ENCODE measurements around the gene OGFOD1.

The OGFOD1 gene

DNA sequence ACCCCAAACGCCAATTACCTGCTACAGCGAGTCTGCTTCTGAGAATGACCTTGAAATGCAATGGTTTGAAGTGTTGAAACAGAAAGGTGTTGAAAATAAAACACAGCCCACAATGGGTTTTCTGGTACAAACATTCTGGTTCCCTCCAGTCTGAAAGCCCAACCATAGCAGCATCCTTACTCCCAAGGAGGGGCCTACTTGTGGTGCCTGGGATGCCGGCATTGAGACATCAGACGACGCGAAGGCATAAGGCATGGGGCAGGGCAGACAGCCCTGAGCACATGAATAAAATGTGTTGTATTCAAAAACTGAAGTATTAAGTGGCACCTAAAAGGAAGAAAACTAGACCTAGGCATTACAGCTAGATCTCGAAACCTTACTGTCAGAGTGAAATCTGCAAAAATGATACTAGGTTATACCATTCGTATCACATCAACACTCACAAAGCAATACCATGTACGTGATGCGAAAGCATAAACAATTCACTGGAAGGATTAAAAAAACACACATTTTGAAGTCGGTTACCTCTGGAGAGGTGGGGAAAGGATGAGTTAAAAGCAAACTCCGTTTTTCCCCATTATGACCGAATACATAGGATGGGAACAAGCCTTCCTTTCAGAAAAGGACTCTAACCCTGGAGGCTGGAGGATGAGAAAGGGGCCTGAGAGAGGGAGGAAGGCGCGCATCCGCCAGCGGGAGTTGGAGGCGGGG is 924 bp upstream of the OGFOD1 start:
- Histone ChIP-seq H3K9me3 (ENCODE audit: low read length) (no peaks in the 10 kb centered on the region), H2AFZ (ENCODE audit: low read depth, low read length) (no peak overlapping the region), H3K27me3 (ENCODE audit: insufficient read depth, low read length) (no peaks in the 10 kb centered on the region)

DNA sequence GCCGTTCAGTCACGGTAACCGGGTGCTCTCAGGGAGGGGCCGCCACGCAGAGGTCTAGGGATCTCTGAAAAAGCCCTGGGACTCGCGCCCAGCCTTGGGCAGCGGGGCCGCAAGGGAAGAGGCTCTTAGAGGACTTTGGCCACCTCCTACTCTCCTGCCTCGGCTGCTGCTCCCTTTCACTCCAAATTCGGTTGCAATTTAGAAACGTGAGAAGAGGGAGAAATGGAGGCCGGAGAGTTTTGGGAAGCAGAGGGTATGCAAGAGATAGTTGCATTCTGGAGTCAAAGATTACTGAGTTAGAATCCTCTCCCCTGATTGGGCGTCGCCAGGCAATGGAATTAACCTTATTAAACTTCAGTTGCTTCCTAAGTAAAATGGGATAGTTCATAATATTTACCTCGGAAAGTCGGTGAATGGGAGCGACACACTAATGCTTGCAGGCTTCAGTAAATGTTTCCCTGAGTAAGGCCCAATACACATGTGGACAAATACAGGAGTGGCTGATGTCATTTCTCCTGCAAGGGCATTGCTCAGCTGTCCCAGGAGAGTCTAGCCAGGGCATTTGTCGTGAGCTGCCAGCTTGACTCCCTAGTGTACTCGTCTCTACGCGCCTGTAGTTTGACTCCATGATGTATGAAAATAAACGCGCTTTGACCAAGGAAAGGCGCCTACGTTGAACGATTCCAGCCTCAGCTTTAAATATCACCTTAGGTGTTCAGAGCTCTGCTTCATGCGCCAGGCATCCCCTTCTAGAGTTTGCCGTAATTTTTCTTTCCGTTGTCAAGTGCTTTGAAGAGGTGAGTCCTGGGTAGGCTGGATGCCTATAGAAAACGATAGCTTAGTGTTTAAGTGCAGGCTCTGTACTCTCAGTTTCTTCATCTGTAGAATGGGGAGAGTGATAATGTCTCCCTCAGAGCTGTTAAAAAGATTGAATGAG is 667 bp downstream of the OGFOD1 start:
- no peaks in the 10 kb centered on the region for H3K27me3 ChIP-seq (ENCODE audit: insufficient read depth, low read length)

More for the DNA sequence above, 924 bp upstream of the OGFOD1 start:
- Histone ChIP-seq H3K36me3 (ENCODE audit: insufficient read depth, low read length) (peaks cover 45% of the 10 kb centered on the region), H3K4me1 (ENCODE audit: insufficient read depth, low read length) (peaks cover 32% of the 10 kb centered on the region), H3K4me3 (ENCODE audit: low read length) (peak overlapping the region; percentile 82)

DNA sequence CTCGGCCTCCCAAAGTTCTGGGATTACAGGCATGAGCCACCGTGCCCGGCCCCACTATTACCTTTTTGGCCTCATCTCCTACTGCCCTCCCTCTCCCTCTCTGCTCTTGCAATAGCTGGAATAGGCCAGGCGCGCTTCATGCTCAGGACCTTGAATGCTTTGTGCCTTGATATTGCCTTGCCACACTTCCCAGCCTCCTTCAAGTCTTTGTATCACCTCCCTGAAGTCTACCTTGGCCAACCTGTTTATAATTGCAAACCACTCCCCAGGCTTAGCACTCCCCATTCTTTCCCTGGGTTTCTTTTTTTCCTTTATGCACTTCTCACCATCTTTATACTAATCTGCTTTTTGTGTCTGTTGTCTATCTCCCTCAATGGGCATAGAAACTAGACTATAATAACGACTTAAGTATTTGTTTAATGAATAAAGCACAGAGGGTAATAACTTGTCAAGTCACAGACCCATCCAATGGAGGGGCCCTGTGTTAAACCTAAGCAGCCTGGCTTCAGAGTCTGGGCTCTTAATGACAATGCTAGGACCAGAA is 6.6 kb downstream of the OGFOD1 start:
- Histone ChIP-seq H3K36me3 (ENCODE audit: insufficient read depth, low read length) (peaks cover 75% of the 10 kb centered on the region), H3K27me3 (ENCODE audit: insufficient read depth, low read length) (no peaks in the 10 kb centered on the region), H3K4me1 (ENCODE audit: insufficient read depth, low read length) (no peaks in the 10 kb centered on the region), H3K4me3 (ENCODE audit: low read length) (no peak overlapping the region), H2AFZ (ENCODE audit: low read depth, low read length) (no peak overlapping the region), H3K9me3 (ENCODE audit: low read length) (no peaks in the 10 kb centered on the region)

More for the DNA sequence above, 667 bp downstream of the OGFOD1 start:
- Histone ChIP-seq H3K36me3 (ENCODE audit: insufficient read depth, low read length) (peaks cover 41% of the 10 kb centered on the region), H3K9me3 (ENCODE audit: low read length) (no peaks in the 10 kb centered on the region), H3K4me3 (ENCODE audit: low read length) (peak overlapping the region; percentile 82), H2AFZ (ENCODE audit: low read depth, low read length) (peak overlapping the region; percentile 66), H3K4me1 (ENCODE audit: insufficient read depth, low read length) (peaks cover 32% of the 10 kb centered on the region)

DNA sequence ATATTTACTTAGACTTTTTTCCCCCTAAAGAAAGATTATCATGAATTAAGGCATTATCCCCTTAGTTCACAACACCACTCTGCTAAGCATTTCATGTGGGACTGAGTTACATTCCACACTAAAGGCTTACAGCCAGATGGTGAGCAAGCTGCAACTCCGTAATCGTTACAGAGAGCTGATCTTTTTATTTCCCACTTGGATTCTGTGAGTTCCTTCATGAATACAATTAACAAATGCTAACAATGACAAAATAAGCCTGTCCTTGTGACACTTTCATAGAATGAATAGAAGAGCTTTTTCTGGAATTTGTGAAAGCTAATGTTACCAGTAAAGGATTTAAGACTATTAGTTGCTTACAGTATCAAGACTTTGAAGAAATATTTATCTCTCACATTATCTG is 8.7 kb downstream of the OGFOD1 start:
- Histone ChIP-seq H3K9me3 (ENCODE audit: low read length) (no peaks in the 10 kb centered on the region), H3K4me3 (ENCODE audit: low read length) (no peak overlapping the region), H3K36me3 (ENCODE audit: insufficient read depth, low read length) (peaks cover 73% of the 10 kb centered on the region), H3K4me1 (ENCODE audit: insufficient read depth, low read length) (no peaks in the 10 kb centered on the region), H2AFZ (ENCODE audit: low read depth, low read length) (no peak overlapping the region), H3K27me3 (ENCODE audit: insufficient read depth, low read length) (no peaks in the 10 kb centered on the region)

DNA sequence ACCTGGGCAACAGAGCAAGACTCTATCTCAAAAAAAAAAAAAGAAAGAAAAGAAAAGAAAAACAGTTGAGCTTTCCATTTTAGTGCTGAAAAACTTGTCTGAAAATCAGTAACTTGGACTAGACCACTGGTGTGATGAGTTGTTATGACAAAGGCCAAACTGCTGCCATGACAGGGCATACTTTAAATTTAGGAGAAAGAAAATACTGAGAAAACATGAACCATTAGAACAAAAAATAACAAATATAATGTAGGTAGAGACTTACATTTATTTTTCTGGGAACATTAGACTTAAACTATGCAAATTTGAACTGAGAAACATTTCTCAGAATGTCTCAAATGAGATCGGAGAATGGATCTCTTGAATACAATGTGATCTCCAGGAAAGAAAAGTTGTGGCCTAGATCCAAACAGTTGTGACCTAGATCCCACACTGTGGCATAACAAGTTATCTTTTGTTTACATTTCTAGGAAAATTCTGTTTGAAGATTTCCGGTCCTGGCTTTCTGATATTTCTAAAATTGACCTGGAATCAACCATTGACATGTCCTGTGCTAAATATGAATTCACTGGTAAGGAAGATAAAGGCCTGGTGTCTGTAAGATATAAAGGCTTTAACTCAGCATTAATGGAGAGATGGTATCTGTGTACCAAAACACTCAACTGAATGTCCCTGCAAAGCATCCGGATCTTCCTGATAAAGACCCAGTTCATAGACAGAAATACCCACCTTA is 10.9 kb downstream of the OGFOD1 start:
- Histone ChIP-seq H3K27me3 (ENCODE audit: insufficient read depth, low read length) (no peaks in the 10 kb centered on the region), H3K36me3 (ENCODE audit: insufficient read depth, low read length) (peaks cover 77% of the 10 kb centered on the region), H3K4me3 (ENCODE audit: low read length) (no peak overlapping the region), H3K4me1 (ENCODE audit: insufficient read depth, low read length) (no peaks in the 10 kb centered on the region), H3K9me3 (ENCODE audit: low read length) (no peaks in the 10 kb centered on the region), H2AFZ (ENCODE audit: low read depth, low read length) (no peak overlapping the region)

DNA sequence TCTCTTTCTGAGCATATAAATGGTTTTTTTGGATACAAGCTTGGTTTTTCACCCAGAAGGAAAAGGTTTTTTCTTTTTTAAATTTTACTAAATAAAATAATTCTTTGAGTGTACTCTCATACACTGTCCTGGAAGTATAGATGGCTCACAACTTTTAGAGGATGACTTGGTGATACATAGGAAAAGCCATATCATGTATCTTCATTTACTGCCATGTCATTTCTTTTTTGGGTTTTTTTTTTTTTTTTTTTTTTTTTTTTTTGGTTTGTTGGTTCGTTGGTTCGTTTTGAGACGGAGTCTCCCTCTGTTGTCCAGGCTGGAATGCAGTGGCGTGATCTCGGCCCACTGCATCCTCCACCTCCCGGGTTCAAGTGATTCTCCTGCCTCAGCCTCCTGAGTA is 11.8 kb downstream of the OGFOD1 start:
- H3K4me1 ChIP-seq (ENCODE audit: insufficient read depth, low read length): no peaks in the 10 kb centered on the region
- no peak overlapping the region for H3K4me3 ChIP-seq (ENCODE audit: low read length)
- peaks cover 74% of the 10 kb centered on the region for H3K36me3 ChIP-seq (ENCODE audit: insufficient read depth, low read length)
- H2AFZ ChIP-seq (ENCODE audit: low read depth, low read length): no peak overlapping the region
- H3K9me3 ChIP-seq (ENCODE audit: low read length): no peaks in the 10 kb centered on the region
- H3K27me3 ChIP-seq (ENCODE audit: insufficient read depth, low read length): no peaks in the 10 kb centered on the region

DNA sequence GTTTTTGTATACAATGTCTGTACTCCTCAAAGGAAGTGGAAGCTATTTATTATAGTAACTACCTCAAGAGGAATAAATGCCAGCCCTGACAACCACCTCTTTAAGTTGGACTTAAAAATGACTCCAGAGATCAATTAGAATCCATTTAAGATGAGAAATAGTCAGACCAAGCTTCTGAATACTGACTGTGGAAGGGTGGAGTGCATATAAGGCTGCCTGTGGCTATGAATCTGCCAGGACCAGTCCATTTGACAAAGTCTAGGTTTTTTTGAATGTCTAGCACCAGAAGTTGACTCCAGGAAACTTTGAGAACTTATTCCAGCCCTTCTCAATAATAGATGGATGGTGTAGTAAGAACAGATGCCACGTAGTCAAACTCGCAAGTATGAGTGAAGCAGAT is 15.0 kb downstream of the OGFOD1 start:
- no peak overlapping the region for H3K4me3 ChIP-seq (ENCODE audit: low read length)

DNA sequence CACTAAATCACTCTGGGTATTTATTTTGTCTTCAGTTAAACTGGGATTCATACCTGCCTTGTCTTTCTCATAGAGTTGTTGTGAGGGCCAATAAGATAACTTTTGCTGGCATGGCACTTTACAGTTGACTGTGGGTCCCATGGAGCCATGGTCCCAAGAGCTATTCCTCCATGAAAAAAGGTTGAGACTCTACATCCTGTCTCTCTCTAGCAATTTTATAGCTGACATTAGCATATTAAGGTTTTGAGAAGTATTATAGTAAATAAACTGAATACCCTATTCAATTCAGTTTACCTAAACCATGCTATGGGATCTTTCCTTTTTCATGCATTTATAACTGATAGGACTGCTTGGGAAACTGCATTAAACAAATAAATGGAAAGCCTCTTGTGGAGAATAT is 17.4 kb downstream of the OGFOD1 start:
- Histone ChIP-seq H2AFZ (ENCODE audit: low read depth, low read length) (no peak overlapping the region), H3K36me3 (ENCODE audit: insufficient read depth, low read length) (peaks cover 84% of the 10 kb centered on the region), H3K9me3 (ENCODE audit: low read length) (no peaks in the 10 kb centered on the region), H3K27me3 (ENCODE audit: insufficient read depth, low read length) (no peaks in the 10 kb centered on the region), H3K4me3 (ENCODE audit: low read length) (no peak overlapping the region), H3K4me1 (ENCODE audit: insufficient read depth, low read length) (no peaks in the 10 kb centered on the region)

More for the DNA sequence above, 15.0 kb downstream of the OGFOD1 start:
- Histone ChIP-seq H2AFZ (ENCODE audit: low read depth, low read length) (no peak overlapping the region), H3K27me3 (ENCODE audit: insufficient read depth, low read length) (no peaks in the 10 kb centered on the region), H3K36me3 (ENCODE audit: insufficient read depth, low read length) (peaks cover 78% of the 10 kb centered on the region), H3K9me3 (ENCODE audit: low read length) (no peaks in the 10 kb centered on the region), H3K4me1 (ENCODE audit: insufficient read depth, low read length) (no peaks in the 10 kb centered on the region)

DNA sequence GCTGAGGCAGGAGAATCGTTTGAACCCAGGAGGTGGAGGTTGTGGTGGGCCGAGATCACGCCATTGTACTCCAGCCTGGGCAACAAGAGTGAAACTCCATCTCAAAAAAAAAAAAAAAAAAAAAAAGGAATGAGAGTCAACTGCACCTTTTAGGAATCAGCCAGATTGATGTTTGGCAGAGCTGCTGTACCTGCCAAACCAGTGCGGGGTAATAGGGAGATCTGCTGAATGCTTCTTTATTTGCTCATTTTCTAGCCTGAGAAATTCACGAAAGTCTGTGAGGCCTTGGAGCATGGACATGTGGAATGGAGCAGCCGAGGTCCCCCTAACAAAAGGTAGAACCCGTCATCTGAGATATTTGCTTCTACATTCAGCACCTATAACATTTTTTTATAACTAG is 18.4 kb downstream of the OGFOD1 start:
- Histone ChIP-seq H3K27me3 (ENCODE audit: insufficient read depth, low read length) (no peaks in the 10 kb centered on the region), H3K36me3 (ENCODE audit: insufficient read depth, low read length) (peaks cover 82% of the 10 kb centered on the region), H3K4me1 (ENCODE audit: insufficient read depth, low read length) (no peaks in the 10 kb centered on the region), H3K4me3 (ENCODE audit: low read length) (no peak overlapping the region), H2AFZ (ENCODE audit: low read depth, low read length) (no peak overlapping the region), H3K9me3 (ENCODE audit: low read length) (no peaks in the 10 kb centered on the region)

DNA sequence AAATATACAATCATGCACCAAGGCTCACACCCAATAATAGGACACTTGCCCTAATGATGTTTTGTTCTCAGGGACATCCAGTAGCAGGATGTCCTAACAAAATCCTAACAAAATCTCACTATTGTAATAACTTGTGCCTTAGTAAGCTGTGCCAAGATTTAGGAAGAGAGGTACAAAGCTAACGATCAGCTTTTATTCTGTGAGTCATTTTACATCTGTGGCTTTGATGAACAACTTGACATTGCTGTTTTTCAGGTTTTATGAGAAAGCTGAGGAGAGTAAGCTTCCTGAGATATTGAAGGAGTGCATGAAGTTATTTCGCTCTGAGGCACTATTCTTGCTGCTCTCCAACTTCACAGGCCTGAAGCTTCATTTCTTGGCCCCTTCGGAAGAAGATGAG is 18.9 kb downstream of the OGFOD1 start:
- no peaks in the 10 kb centered on the region for H3K9me3 ChIP-seq (ENCODE audit: low read length)
- no peaks in the 10 kb centered on the region for H3K4me1 ChIP-seq (ENCODE audit: insufficient read depth, low read length)
- no peak overlapping the region for H3K4me3 ChIP-seq (ENCODE audit: low read length)
- H2AFZ ChIP-seq (ENCODE audit: low read depth, low read length): no peak overlapping the region
- H3K27me3 ChIP-seq (ENCODE audit: insufficient read depth, low read length): no peaks in the 10 kb centered on the region
- peaks cover 85% of the 10 kb centered on the region for H3K36me3 ChIP-seq (ENCODE audit: insufficient read depth, low read length)

DNA sequence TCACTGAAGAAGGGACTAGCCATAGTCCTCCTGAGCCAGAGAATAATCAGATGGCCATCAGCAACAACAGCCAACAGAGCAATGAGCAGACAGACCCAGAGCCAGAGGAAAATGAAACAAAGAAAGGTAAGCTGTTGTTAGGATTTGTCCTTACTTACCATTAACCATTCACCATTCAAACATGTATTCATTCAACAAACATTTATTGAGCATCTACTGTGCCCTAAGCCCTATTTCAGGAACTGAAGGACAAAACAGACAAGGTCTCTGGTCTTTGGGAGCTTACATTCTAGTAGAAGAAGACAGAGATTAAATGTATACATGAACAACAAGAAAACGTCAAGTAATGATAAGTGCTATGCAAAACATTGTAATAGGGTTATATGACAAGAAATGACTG is 19.3 kb downstream of the OGFOD1 start:
- H3K9me3 ChIP-seq (ENCODE audit: low read length): no peaks in the 10 kb centered on the region
- H2AFZ ChIP-seq (ENCODE audit: low read depth, low read length): no peak overlapping the region
- peaks cover 87% of the 10 kb centered on the region for H3K36me3 ChIP-seq (ENCODE audit: insufficient read depth, low read length)
- no peaks in the 10 kb centered on the region for H3K4me1 ChIP-seq (ENCODE audit: insufficient read depth, low read length)
- H3K27me3 ChIP-seq (ENCODE audit: insufficient read depth, low read length): no peaks in the 10 kb centered on the region
- H3K4me3 ChIP-seq (ENCODE audit: low read length): no peak overlapping the region

DNA sequence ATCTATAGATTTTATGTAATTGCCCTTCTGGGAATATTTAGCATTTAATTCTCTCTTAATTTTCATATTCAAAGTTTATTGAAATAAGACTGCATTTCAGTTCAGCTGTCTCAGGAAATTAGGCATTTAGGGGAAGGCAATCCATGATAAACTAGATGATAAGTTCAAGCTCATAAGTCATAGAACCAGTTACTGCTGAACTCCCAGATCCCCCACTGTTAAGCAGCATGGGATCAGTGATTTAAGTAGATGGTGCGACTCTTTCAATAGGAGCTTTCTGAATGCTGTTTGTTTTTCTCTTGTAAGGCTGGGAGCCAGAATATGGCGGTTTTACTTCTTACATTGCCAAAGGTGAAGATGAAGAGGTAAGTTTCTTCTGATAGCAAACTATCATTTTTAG is 23.8 kb downstream of the OGFOD1 start:
- Histone ChIP-seq H3K9me3 (ENCODE audit: low read length) (no peaks in the 10 kb centered on the region), H3K36me3 (ENCODE audit: insufficient read depth, low read length) (peaks cover 86% of the 10 kb centered on the region), H3K4me3 (ENCODE audit: low read length) (no peak overlapping the region), H2AFZ (ENCODE audit: low read depth, low read length) (no peak overlapping the region), H3K4me1 (ENCODE audit: insufficient read depth, low read length) (no peaks in the 10 kb centered on the region), H3K27me3 (ENCODE audit: insufficient read depth, low read length) (no peaks in the 10 kb centered on the region)
